Hepatocyte (in vitro differentiated cells): ENCODE results near the gene ATP5MC2. TPM values are rescaled to one million over a fixed set of nuclear protein-coding genes. Genes with fewer than 3 reads are reported as not detected.

Experiments used
- DNase-seq: peaks from one replicate; pipeline ENCODE4 v3.0.0-alpha.2; 2016; ENCODE audit warnings: low spot score
- H2AFZ ChIP-seq: fragments of 200-600 bp; sonication (generic); 2 replicates; pipeline ENCODE4 v1.6.0; 2016; ENCODE audit warnings: antibody characterized with exemption, mild to moderate bottlenecking
- H3K27ac ChIP-seq: fragments of 200-600 bp; sonication (generic); 2 replicates; pipeline ENCODE4 v1.5.1; 2016; ENCODE audit warnings: mild to moderate bottlenecking
- H3K27me3 ChIP-seq: fragments of 200-600 bp; sonication (generic); 2 replicates; pipeline ENCODE4 v1.6.1; 2016
- H3K36me3 ChIP-seq: fragments of 200-600 bp; sonication (generic); replicated peaks from 2 replicates; pipeline ENCODE4 v1.5.1; 2016; ENCODE audit warnings: low read depth; ENCODE audit not compliant: insufficient read depth
- H3K4me1 ChIP-seq: fragments of 200-600 bp; sonication (generic); 2 replicates; pipeline ENCODE4 v1.5.1; 2016; ENCODE audit warnings: mild to moderate bottlenecking, moderate library complexity; ENCODE audit not compliant: insufficient read depth
- H3K4me2 ChIP-seq: fragments of 200-600 bp; sonication (generic); 2 replicates; pipeline ENCODE4 v1.6.0; 2016
- H3K4me3 ChIP-seq: fragments of 200-600 bp; sonication (generic); 2 replicates; pipeline ENCODE4 v1.5.1; 2016; ENCODE audit warnings: mild to moderate bottlenecking
- H3K79me2 ChIP-seq: fragments of 200-600 bp; sonication (generic); 2 replicates; pipeline ENCODE4 v1.6.0; 2017; ENCODE audit warnings: mild to moderate bottlenecking
- H3K9me2 ChIP-seq: fragments of 200-600 bp; sonication (generic); replicated peaks from 2 replicates; pipeline ENCODE4 v1.6.0; 2017; ENCODE audit warnings: mild to moderate bottlenecking; ENCODE audit not compliant: insufficient read depth
- H3K9me3 ChIP-seq: fragments of 200-600 bp; sonication (generic); 2 replicates; pipeline ENCODE4 v1.5.1; 2016; ENCODE audit warnings: low read depth, mild to moderate bottlenecking
- H4K20me1 ChIP-seq: fragments of 200-600 bp; sonication (generic); 2 replicates; pipeline ENCODE4 v1.6.0; 2016; ENCODE audit warnings: mild to moderate bottlenecking; ENCODE audit not compliant: insufficient read depth, poor library complexity, severe bottlenecking
- EZH2 ChIP-seq: fragments of 200-600 bp; sonication (generic); IDR thresholded peaks from 2 replicates; pipeline ENCODE4 v1.6.1; 2016; ENCODE audit warnings: antibody characterized with exemption, mild to moderate bottlenecking, borderline replicate concordance
- EZH2phosphoT487 ChIP-seq: fragments of 200-600 bp; sonication (generic); IDR thresholded peaks from one replicate; pipeline ENCODE4 v1.6.1; 2018; ENCODE audit warnings: antibody characterized with exemption, mild to moderate bottlenecking, low read depth, moderate library complexity; ENCODE audit not compliant: unreplicated experiment, severe bottlenecking
- WGBS: methylation state at CpG from one replicate; pipeline ENCODE4 v1.1.6; 2016; ENCODE audit warnings: low lambda C conversion rate; ENCODE audit errors: missing lambda C conversion rate; 5-methylcytosine and 5-hydroxymethylcytosine counted together
- polyA plus RNA-seq: library from polyadenylated mRNA; unstranded; fragments of >200 nt; fragmentation: Nextera tagmentation; extraction: Ambion mirVana; gene quantifications from 2 replicates; pipeline ENCODE4 v1.2.1, GENCODE V29; 2016
- total RNA-seq: library from RNA; depleted of rRNA; stranded (reverse); fragments of >200 nt; gene quantifications from 2 replicates; pipeline ENCODE4 v1.2.3, GENCODE V29; 2014
- TF ChIP-seq, protein P1 (sequence below): fragments of 200-600 bp; sonication (generic); IDR thresholded peaks from 2 replicates; pipeline ENCODE4 v1.5.1; 2016; ENCODE audit warnings: antibody characterized with exemption, mild to moderate bottlenecking; ENCODE audit not compliant: poor library complexity

ATP5MC2 gene
- total and polyA plus RNA-seq, 2 experiments from 2014 or later: 252 to 301 TPM

- peak overlapping the region; percentile 65 for H3K27ac ChIP-seq
- H2AFZ ChIP-seq: no peak overlapping the region
- H3K79me2 ChIP-seq: peaks cover 74% of the 10 kb centered on the region
- TF ChIP-seq EZH2phosphoT487 (no peak), EZH2 (no peak)
- TF ChIP-seq, protein P1, sequence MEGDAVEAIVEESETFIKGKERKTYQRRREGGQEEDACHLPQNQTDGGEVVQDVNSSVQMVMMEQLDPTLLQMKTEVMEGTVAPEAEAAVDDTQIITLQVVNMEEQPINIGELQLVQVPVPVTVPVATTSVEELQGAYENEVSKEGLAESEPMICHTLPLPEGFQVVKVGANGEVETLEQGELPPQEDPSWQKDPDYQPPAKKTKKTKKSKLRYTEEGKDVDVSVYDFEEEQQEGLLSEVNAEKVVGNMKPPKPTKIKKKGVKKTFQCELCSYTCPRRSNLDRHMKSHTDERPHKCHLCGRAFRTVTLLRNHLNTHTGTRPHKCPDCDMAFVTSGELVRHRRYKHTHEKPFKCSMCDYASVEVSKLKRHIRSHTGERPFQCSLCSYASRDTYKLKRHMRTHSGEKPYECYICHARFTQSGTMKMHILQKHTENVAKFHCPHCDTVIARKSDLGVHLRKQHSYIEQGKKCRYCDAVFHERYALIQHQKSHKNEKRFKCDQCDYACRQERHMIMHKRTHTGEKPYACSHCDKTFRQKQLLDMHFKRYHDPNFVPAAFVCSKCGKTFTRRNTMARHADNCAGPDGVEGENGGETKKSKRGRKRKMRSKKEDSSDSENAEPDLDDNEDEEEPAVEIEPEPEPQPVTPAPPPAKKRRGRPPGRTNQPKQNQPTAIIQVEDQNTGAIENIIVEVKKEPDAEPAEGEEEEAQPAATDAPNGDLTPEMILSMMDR: no peak
- peaks cover 21% of the 10 kb centered on the region for H3K4me1 ChIP-seq
- no peaks in the 10 kb centered on the region for H3K27me3 ChIP-seq
- no peaks in the 10 kb centered on the region for H3K9me3 ChIP-seq
- no peaks in the 10 kb centered on the region for H3K36me3 ChIP-seq
- H3K4me2 ChIP-seq: peak overlapping the region; percentile 85
- no peaks in the 10 kb centered on the region for H3K9me2 ChIP-seq
- DNase-seq: no peak
- 97% methylated on average over 5 of the region's 5 CpGs for WGBS
- H3K4me3 ChIP-seq: no peak overlapping the region
- H4K20me1 ChIP-seq: peaks cover 10% of the 10 kb centered on the region
Observed at GRCh38 chr12:53622724-53623123, 53.2 kb downstream of the ATP5MC2 start.

DNA sequence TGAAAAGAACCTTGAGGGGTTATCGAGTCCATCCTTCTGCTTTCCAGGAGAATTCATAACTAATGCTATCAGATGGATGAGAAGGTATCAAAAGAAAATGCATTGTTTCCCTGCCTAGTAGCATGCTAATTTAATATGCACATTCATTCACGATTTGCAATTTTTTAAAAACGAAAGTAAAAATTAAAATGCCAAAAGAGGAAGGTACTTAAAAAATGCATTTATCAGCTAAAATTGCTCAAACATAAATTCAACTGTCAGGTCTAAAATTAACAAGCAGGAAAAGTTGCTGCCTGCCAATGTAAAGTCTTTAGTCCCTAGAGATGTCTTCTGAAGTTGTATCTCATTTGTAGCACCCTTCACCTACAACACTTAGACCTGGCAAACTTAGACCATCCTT lies 57.6 kb downstream of the ATP5MC2 start:
- Histone ChIP-seq H3K4me3 (no peak overlapping the region), H3K36me3 (no peaks in the 10 kb centered on the region), H3K4me2 (no peak overlapping the region), H3K79me2 (peaks cover 97% of the 10 kb centered on the region), H3K4me1 (peaks cover 6% of the 10 kb centered on the region), H4K20me1 (peaks cover 18% of the 10 kb centered on the region), H2AFZ (no peak overlapping the region), H3K9me2 (no peaks in the 10 kb centered on the region), H3K27ac (no peak overlapping the region), H3K27me3 (no peaks in the 10 kb centered on the region), H3K9me3 (no peaks in the 10 kb centered on the region)
- no peak for DNase-seq
- TF ChIP-seq EZH2: no peak
- TF ChIP-seq EZH2phosphoT487: no peak
- TF ChIP-seq, protein P1: no peak
- WGBS: 94% methylated on average over 3 of the region's 3 CpGs

GRCh38 chr12:53617700-53618099 lies 58.2 kb downstream of the ATP5MC2 start:
- 80% methylated on average over 3 of the region's 3 CpGs for WGBS
- DNase-seq: no peak
- no peak for TF ChIP-seq EZH2phosphoT487
- TF ChIP-seq EZH2: no peak
- TF ChIP-seq, protein P1: no peak
- H3K9me2 ChIP-seq: no peaks in the 10 kb centered on the region
- peaks cover 97% of the 10 kb centered on the region for H3K79me2 ChIP-seq
- H4K20me1 ChIP-seq: peaks cover 18% of the 10 kb centered on the region
- H3K9me3 ChIP-seq: no peaks in the 10 kb centered on the region
- H3K4me2 ChIP-seq: no peak overlapping the region
- H3K4me1 ChIP-seq: peaks cover 1% of the 10 kb centered on the region
- H3K36me3 ChIP-seq: no peaks in the 10 kb centered on the region
- no peaks in the 10 kb centered on the region for H3K27me3 ChIP-seq
- H3K27ac ChIP-seq: no peak overlapping the region
- H2AFZ ChIP-seq: no peak overlapping the region
- H3K4me3 ChIP-seq: no peak overlapping the region

DNA sequence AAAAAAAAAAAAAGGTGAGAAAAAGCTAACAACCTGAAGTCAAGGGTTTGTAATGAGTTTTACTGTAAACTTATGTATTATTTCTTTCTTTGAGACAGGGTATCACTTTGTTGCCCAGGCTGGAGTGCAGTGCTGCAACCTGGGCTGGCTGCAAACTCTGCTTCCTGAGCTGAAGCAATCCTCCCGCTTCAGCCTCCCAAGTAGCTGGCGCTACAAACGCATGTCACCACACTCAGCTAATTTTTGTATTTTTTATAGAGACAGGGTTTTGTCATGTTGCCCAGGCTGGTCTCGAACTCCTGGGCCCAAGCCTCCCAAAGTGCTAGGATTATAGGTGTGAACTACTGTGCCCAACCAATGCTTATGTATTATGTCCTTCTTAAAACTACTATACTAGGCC lies 58.9 kb downstream of the ATP5MC2 start:
- Histone ChIP-seq H3K9me2 (no peaks in the 10 kb centered on the region), H3K4me1 (no peaks in the 10 kb centered on the region), H4K20me1 (peaks cover 18% of the 10 kb centered on the region), H2AFZ (no peak overlapping the region), H3K36me3 (no peaks in the 10 kb centered on the region), H3K79me2 (peaks cover 97% of the 10 kb centered on the region), H3K4me3 (no peak overlapping the region), H3K27ac (no peak overlapping the region), H3K27me3 (no peaks in the 10 kb centered on the region), H3K4me2 (no peak overlapping the region), H3K9me3 (no peaks in the 10 kb centered on the region)
- whole genome bisulfite sequencing: 99% methylated on average over 4 of the region's 4 CpGs
- DNase-seq: no peak
- TF ChIP-seq, protein P1: no peak
- TF ChIP-seq EZH2 (no peak), EZH2phosphoT487 (no peak)
